Measurements from ENCODE around the gene CST4. TPM values are rescaled to one million over a fixed set of nuclear protein-coding genes. Genes with fewer than 3 reads are reported as not detected.
"Not testable (repeated sequence)": the region's sequence is repeated elsewhere in the genome, so short reads cannot be mapped to it uniquely, and the experiment has no call there.

CST4 gene
- total RNA-seq, 1 experiment from 2014 or later = not detected

DNA sequence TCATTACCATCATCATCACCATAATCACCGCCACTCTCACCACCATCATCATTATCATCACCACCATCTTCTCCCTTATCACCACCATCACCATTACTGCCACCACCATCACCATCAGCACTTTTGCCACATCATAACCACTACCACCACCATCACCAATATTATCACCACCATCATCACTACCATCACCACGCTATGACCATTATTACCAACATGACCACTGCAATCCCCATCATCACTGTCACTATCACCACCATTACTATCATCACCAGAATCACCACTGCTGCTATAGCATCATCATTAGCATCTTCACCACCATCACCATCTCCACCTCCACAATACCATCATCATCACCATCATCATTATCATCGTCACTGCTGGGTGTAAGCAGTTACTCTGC is 36.3 kb upstream of the CST4 start:
- Mint-ChIP-seq H3K27me3 (ENCODE audit: insufficient read depth, unreplicated experiment) (no peaks in the 10 kb centered on the region), H3K4me3 (ENCODE audit: unreplicated experiment) (no peak overlapping the region), H3K36me3 (ENCODE audit: insufficient read depth, unreplicated experiment) (no peaks in the 10 kb centered on the region), H3K9me3 (ENCODE audit: unreplicated experiment) (no peaks in the 10 kb centered on the region), H3K27ac (ENCODE audit: low read depth, unreplicated experiment) (no peak overlapping the region), H3K4me1 (ENCODE audit: insufficient read depth, unreplicated experiment) (no peaks in the 10 kb centered on the region)
- BruUV-seq (replicated peaks) = no TSS peak
- intact Hi-C loops (cut with micrococcal nuclease) = loop anchor here (10.0 kb wide), 1 partner anchor 60 kb away; no protein-coding TSS in a partner anchor
- no peak for DNase-seq (ENCODE audit: unreplicated experiment)
- no peak for TF ChIP-seq CTCF (IDR thresholded peaks at IDR 0.05; ENCODE audit: unreplicated experiment)
- CTCF ChIA-PET = no interaction called here
- POLR2A ChIA-PET = no interaction called here

- H3K27me3 Mint-ChIP-seq (ENCODE audit: insufficient read depth, unreplicated experiment); H3K4me1 Mint-ChIP-seq (ENCODE audit: insufficient read depth, unreplicated experiment); H3K4me3 Mint-ChIP-seq (ENCODE audit: unreplicated experiment); POLR2A ChIA-PET; BruUV-seq (replicated peaks); H3K27ac Mint-ChIP-seq (ENCODE audit: low read depth, unreplicated experiment); H3K9me3 Mint-ChIP-seq (ENCODE audit: unreplicated experiment); H3K36me3 Mint-ChIP-seq (ENCODE audit: insufficient read depth, unreplicated experiment): not testable (repeated sequence)
- intact Hi-C loops (cut with micrococcal nuclease) = loop anchor here (10.0 kb wide), 1 partner anchor 59 kb away; no protein-coding TSS in a partner anchor
- DNase-seq (ENCODE audit: unreplicated experiment) = peak; percentile 24
- peak; percentile 35 for TF ChIP-seq CTCF (IDR thresholded peaks at IDR 0.05; ENCODE audit: unreplicated experiment)
- CTCF ChIA-PET = interaction anchor here (0.6 to 1.2 kb wide), 4 partner anchors 57 to 1195 kb away, joined by 3 to 4 read pairs (median 4); no protein-coding TSS in a partner anchor
These were observed 34.9 kb upstream of the CST4 start for GRCh38 chr20:23723659-23724307.

DNA sequence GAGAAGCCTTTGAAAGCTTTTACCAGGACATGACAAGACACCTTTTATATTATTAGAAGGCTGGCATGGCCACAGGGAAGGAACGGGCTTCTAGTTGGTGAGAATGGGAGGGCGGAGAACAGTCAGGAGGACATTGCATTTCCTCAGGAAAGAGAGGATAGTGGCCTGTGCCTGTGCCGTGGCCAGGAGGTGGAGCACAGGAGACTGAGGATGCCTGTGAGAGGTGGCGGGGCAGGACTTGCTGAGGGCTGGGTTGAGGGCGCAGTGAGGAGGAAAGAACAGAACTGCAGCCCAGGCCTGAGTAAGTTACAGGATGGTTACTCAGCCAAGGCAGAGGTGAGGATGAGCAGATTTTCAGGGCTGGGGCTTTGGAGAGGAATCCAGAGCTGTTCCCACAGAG is 34.0 kb upstream of the CST4 start:
- H3K36me3 Mint-ChIP-seq (ENCODE audit: insufficient read depth, unreplicated experiment); BruUV-seq (replicated peaks); H3K27me3 Mint-ChIP-seq (ENCODE audit: insufficient read depth, unreplicated experiment); POLR2A ChIA-PET; H3K27ac Mint-ChIP-seq (ENCODE audit: low read depth, unreplicated experiment); H3K9me3 Mint-ChIP-seq (ENCODE audit: unreplicated experiment); H3K4me3 Mint-ChIP-seq (ENCODE audit: unreplicated experiment); DNase-seq (ENCODE audit: unreplicated experiment); H3K4me1 Mint-ChIP-seq (ENCODE audit: insufficient read depth, unreplicated experiment): not testable (repeated sequence)
- intact Hi-C loops (cut with micrococcal nuclease) = loop anchor here (10.0 kb wide), 1 partner anchor 58 kb away; no protein-coding TSS in a partner anchor
- CTCF ChIA-PET = interaction anchor here (1.5 kb wide), 1 partner anchor 21 kb away, joined by 5 read pairs; no protein-coding TSS in a partner anchor

DNA sequence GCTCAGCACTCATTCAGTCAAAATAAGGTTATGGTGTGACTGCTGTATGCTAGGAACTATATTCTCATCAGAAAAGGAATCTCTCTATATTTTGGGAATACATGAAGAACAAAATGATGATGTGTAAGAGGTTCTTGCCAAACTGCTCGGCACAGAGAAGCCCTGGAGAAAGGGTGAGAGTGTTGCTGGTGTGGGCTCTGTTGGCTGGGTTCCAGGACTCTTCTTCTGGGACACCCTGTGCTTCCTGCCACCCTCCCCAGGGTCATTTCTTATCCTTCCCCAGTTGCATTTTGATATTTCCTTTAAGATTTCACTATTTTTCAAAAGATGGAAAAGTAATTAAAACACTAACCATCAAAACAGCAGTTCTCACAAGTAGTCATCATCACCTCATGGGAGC is 33.1 kb upstream of the CST4 start:
- BruUV-seq (replicated peaks) = no TSS peak
- ChIA-PET POLR2A (interaction anchor here (0.7 kb wide), 1 partner anchor 158 kb away, joined by 3 read pairs; no protein-coding TSS in a partner anchor), CTCF (interaction anchor here (0.9 to 1.5 kb wide), 3 partner anchors 20 to 155 kb away, joined by 3 to 5 read pairs (median 3); no protein-coding TSS in a partner anchor)
- no peaks in the 10 kb centered on the region for H3K4me1 Mint-ChIP-seq (ENCODE audit: insufficient read depth, unreplicated experiment)
- no peak for DNase-seq (ENCODE audit: unreplicated experiment)
- TF ChIP-seq CTCF (IDR thresholded peaks at IDR 0.05; ENCODE audit: unreplicated experiment) = no peak
- no peaks in the 10 kb centered on the region for H3K9me3 Mint-ChIP-seq (ENCODE audit: unreplicated experiment)
- no peak overlapping the region for H3K27ac Mint-ChIP-seq (ENCODE audit: low read depth, unreplicated experiment)
- no peak overlapping the region for H3K4me3 Mint-ChIP-seq (ENCODE audit: unreplicated experiment)
- H3K36me3 Mint-ChIP-seq (ENCODE audit: insufficient read depth, unreplicated experiment) = no peaks in the 10 kb centered on the region
- no peaks in the 10 kb centered on the region for H3K27me3 Mint-ChIP-seq (ENCODE audit: insufficient read depth, unreplicated experiment)
- intact Hi-C loops (cut with micrococcal nuclease) = loop anchor here (10.0 kb wide), 1 partner anchor 57 kb away; no protein-coding TSS in a partner anchor

- intact Hi-C loops (cut with micrococcal nuclease); CTCF ChIA-PET; H3K9me3 Mint-ChIP-seq (ENCODE audit: unreplicated experiment); POLR2A ChIA-PET; H3K4me3 Mint-ChIP-seq (ENCODE audit: unreplicated experiment); H3K4me1 Mint-ChIP-seq (ENCODE audit: insufficient read depth, unreplicated experiment); BruUV-seq (replicated peaks); H3K27ac Mint-ChIP-seq (ENCODE audit: low read depth, unreplicated experiment); DNase-seq (ENCODE audit: unreplicated experiment); H3K36me3 Mint-ChIP-seq (ENCODE audit: insufficient read depth, unreplicated experiment); H3K27me3 Mint-ChIP-seq (ENCODE audit: insufficient read depth, unreplicated experiment): not testable (repeated sequence)
These were observed 30.5 kb upstream of the CST4 start for GRCh38 chr20:23719351-23719750.

GRCh38 chr20:23711778-23712177 is 22.9 kb upstream of the CST4 start:
- H3K27me3 Mint-ChIP-seq (ENCODE audit: insufficient read depth, unreplicated experiment); POLR2A ChIA-PET; H3K9me3 Mint-ChIP-seq (ENCODE audit: unreplicated experiment); intact Hi-C loops (cut with micrococcal nuclease); H3K4me3 Mint-ChIP-seq (ENCODE audit: unreplicated experiment); DNase-seq (ENCODE audit: unreplicated experiment); BruUV-seq (replicated peaks); H3K27ac Mint-ChIP-seq (ENCODE audit: low read depth, unreplicated experiment); H3K36me3 Mint-ChIP-seq (ENCODE audit: insufficient read depth, unreplicated experiment); H3K4me1 Mint-ChIP-seq (ENCODE audit: insufficient read depth, unreplicated experiment): not testable (repeated sequence)
- CTCF ChIA-PET = interaction anchor here (1.1 kb wide), 1 partner anchor 9 kb away, joined by 5 read pairs; no protein-coding TSS in a partner anchor
